IPS-NIHi7 (cell line): ENCODE results near the gene STRIP1.

Experiments used
- DNase-seq: peaks from one replicate; pipeline ENCODE4 v3.0.0; 2012; ENCODE audit warnings: mixed read lengths; ENCODE audit errors: extremely low spot score

STRIP1 gene

GRCh38 chr1:110034451-110035235, at the start of gene STRIP1:
STRIP1 (plus strand) TSS chr1:110034624; CDS start chr1:110034638, 14 bp downstream.
- DNase-seq: peak; percentile 93

DNA sequence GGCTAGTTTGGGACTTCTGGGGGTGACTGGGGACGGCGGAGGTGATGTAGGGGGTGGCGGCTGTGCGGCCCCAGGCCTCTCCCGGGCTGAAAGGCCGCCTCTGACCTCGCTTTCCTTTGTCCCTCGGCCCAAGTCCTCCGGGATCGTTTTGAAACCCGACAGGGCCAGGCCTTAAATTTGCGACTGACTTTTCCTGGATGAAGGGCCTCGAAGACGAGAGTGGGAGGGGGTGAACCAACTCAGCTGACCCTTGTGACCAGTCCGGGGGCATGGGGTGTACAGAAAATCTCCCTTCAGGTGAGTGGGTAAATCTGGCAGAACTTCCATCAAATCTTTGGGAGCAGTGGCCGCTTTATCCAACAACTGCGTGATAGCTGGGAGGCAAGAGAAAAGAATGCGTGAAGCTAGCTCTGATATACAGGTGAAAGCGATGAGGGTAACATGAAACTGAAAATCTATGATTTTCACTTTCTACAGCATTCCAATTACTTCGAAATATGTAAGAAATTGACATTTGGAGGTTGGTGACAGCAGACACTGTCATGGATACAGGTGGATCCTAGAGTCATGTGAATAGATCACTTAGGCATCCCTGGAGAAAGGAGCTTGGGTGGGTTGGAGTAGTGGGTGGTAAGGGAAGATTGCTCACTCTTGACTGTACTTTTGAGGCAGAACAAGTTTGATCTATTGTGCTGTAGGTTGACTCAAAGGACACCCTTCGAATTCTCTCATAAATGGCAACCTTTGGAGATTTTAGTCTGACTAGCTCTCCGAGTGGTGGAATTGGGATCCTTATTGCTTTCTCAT, 49.0 kb upstream of the STRIP1 start:
- no peak for DNase-seq

DNA sequence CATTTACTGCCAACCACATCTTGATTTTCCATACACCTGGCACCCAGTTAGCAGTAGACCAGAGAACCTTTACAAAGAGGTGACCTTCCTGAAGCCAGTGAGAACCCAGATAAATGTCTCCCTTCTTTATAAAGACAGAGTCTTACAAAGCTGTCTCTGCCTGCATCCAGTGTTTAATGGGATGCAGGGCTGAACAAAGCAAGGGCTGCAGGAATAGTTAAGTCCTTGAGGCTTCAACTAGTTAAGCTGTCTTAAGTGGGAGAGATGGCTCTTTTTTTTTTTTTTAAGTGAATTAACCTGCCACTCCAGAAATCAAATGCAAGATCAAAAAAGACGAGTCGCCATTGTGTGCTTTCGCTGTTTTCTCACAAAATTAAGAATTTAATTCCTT, 48.4 kb upstream of the STRIP1 start:
- DNase-seq: no peak

DNA sequence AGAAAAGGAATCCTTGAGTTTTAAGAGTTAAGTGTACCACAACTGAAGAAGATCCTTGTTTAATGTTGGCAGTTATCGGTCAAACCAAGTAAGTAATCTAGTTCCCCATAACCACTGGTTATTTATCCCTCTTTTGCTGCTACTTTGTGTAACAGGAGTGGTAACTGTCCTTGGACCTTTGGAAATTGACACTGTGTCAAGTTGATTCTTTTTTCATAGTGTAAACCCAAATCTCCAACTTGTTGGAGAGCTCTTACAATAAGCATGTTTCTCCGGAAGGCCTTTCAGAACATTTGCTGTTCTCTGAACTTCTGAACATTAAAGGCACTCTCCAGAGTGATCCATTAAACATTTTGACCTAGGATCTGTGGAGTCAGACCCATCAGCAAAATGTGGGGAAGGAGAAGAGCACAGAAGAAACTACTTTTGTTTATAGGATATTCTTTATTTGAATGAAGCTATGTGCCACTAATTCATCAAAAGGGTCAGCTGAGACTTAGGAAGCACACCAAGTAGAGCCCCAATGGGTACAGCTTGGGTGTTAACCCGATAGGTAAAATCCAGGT, 46.0 kb upstream of the STRIP1 start:
- DNase-seq: no peak

- no peak for DNase-seq
Observed at GRCh38 chr1:109989506-109990301, 44.7 kb upstream of the STRIP1 start.

GRCh38 chr1:109990302-109990653, 44.1 kb upstream of the STRIP1 start:
- DNase-seq: no peak

DNA sequence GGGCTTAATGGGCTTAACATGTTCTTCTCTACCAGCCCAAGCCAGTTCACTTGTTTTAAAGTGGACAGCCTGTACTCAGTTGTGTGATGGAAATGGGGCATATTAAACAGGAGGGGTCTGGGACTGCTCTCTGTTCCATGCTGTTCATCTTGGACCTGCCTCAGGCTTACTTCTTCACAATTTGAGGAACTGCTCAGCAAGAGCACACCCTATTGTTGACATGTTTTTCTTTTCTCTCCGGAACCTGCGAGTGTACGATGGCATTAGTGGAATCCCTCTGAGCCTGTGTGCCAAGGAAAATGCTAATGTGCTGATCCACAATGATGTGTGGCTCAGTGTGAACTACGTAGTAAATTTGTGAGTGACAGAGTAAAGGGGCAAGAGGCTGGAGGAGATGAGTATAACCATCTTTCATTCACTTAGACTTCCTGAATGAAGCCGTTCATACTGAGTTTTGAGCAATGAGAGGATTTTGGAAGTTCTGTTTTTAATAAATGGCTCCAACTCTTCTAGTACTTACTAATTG, 43.0 kb upstream of the STRIP1 start:
- no peak for DNase-seq

DNA sequence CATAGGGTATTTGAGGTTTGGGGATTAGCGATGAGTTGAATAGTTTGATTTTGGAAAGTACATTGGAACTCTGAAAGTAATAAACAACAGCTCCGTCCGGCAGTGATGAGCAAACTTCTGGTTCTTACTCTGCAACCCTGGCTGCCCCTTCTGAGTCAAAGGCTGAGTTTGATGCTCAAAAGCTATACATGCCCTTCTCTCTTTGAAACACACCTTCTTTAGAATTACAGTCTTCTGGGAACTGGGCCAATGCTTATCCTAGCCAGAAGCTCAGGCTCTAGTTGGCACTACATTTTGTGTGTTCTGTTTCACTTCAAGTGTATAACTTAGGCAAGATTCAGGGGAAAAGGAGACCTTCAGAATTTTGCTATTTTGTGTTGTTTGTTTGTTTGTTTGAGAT, 40.5 kb upstream of the STRIP1 start:
- DNase-seq: no peak

GRCh38 chr1:109994654-109995053, 39.8 kb upstream of the STRIP1 start:
- DNase-seq: no peak

DNA sequence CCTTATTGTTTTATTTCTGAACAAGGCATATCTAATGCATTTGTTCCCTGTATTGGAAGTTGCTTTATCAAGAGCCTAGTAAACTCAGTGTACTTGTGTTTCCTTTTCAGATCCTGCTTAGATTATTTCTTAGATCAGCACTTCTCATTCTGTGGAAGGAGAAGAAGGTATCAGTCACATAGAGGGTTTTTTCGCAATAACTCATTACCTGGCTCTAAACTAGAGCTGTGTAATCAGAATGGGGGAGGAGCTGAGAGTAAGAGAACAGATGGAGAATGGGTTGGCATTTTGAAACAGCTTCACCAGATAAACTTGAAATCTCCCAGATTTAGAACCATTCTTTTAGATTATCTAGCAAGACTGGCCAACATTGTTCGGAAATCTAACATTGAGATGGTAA, 38.9 kb upstream of the STRIP1 start:
- DNase-seq: no peak

DNA sequence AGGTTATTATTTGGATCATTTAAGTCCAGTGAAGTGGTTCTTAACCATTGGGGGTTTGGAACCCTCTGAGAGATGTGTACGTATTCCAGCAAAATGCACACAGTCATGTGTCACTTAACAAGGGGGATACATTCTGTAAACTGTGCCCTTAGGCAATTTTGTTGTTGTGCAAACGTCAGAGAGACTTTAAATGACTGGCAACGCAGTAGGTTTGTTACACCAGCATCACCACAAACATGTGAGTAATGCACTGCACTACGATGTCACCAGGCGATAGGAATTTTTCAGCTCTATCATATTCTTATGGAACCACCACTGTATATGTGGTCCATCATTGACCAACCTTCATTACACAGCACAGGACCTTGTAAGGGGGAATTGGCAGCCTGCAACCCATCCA, 37.9 kb upstream of the STRIP1 start:
- no peak for DNase-seq

DNA sequence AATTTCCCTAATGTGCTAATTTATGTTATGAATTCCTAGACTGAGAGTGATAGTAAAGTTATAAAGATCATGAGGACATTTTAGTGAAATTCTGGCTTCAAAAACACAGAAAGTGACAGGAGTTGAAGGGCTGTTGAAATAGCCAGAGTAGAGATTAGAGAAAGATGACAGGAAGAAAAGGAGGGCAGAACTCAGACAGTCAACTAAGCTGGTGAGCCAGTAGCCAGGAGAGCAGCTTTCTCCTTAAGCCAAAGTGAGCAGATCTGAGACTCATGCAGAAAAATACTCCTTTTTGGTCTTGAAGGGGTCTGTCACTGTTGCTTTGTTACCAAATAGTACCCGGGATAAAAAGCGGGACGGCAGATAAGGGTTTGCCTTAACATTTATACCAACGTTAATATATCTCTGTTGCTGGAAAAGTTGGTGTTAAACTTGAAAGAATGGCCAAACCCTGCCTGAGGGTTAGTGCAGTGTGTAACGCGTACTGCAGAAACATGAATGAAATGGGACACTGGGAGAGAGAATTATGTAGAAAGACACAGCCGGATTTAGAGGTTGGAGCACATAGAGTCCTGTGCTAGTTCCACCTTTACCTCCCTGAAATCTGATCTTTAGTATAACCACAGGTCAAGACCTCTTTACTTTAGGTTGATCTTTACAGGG, 37.1 kb upstream of the STRIP1 start:
- no peak for DNase-seq

DNA sequence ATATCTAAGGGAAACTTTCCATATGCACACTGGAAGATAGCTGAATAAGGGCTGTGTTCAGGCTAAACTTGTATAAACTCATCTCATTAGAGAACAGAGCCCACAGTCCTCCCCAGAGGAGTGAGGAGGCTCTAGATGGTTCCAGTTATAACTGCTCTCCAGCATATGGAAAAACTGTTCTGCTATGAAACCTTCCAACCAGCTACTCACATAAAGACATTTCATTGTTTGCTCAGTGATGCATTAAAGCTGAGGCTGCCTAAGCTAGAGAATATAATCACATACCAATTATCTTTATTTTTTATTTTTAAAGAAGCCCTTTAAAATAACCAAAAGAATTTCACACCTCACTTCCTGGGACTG, 36.6 kb upstream of the STRIP1 start:
- no peak for DNase-seq

DNA sequence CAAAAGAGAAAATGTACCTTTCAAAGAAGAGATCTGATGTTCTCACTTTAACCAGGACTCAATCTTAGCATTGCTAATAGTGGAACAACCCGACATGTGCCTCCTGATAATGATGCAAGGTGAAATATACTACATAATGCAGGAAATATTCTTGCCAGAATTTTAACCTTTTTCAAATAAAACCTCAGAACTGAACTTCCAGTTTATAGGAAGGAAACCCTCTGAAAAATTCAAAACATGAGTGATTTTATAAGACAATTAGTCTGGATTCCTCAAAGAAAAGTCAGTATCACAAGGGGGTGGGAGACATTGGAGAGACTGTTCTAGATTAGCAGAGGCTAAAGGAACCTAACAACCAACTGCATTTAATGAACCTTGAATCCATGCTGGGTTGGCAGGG, 31.7 kb upstream of the STRIP1 start:
- no peak for DNase-seq

- peak; percentile 68 for DNase-seq
Observed at GRCh38 chr1:110003747-110004428, 30.5 kb upstream of the STRIP1 start.

DNA sequence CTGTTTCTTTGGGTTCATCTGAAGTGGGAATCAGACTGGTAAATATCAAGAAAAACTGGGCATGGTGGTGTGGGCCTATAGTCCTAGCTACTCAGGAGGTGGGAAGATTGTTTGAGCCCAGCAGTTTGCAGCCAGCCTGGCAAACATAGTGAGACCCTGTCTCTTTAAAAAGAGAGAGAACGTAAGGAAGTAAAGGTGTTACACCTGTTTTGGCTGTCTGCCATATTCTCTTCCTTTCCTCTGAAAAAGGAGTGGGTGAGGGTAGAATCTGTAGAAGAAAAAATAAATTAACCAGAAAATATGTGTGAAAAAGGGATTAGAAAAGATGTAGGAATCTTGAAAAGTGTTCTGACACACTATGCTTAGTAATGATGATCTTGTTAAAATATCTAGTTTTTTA, 29.8 kb upstream of the STRIP1 start:
- DNase-seq: no peak

- DNase-seq: no peak
Observed at GRCh38 chr1:110005971-110006370, 28.5 kb upstream of the STRIP1 start.

DNA sequence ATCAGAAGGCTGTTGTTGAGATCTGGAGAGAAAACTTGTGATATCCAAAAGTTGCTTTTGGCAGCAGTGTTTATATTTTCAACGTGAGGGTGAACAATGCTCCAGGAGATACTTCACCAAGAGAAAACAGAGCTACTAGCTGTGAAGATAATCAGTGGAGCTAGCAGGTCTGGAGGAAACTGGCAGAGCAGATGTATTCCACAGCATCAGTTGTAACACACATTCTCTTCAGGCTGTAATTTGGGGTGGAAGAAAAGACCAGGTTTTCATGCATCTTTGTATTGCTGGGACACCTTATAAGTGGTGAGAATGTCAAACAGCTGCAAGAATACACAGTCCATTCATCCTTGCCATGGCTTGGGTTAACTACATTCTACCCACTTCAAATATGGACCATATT, 27.9 kb upstream of the STRIP1 start:
- DNase-seq: no peak

GRCh38 chr1:110007046-110007830, 27.2 kb upstream of the STRIP1 start:
- no peak for DNase-seq

GRCh38 chr1:110008971-110009565, 25.4 kb upstream of the STRIP1 start:
- no peak for DNase-seq
